Peyer's patch (tissue), 4 donors: ENCODE results near the gene PRR19.

ENCODE experiments used
- POLR2A ChIP-seq, 2 donors: fragments of 450-650 bp; IDR thresholded peaks; one replicate each; pipeline ENCODE4 v1.5.1; 2017; ENCODE audit warnings: antibody characterized with exemption in 2 of 2, mild to moderate bottlenecking in 2 of 2, moderate library complexity in 2 of 2
- TF ChIP-seq, protein P1 (sequence below), 6 experiments: fragments of 450-650 bp in 4 of 6; fragments of 200-600 bp in 2 of 6; sonication (generic) in 1 of 6; IDR thresholded peaks; one replicate each; pipeline ENCODE4 v1.5.1; 2017 to 2019; ENCODE audit warnings: antibody characterized with exemption in 6 of 6, mild to moderate bottlenecking in 3 of 6, moderate library complexity in 1 of 6

GRCh38 chr19:42357290-42357689 is 55.4 kb downstream of the PRR19 start:
- TF ChIP-seq, protein P1, sequence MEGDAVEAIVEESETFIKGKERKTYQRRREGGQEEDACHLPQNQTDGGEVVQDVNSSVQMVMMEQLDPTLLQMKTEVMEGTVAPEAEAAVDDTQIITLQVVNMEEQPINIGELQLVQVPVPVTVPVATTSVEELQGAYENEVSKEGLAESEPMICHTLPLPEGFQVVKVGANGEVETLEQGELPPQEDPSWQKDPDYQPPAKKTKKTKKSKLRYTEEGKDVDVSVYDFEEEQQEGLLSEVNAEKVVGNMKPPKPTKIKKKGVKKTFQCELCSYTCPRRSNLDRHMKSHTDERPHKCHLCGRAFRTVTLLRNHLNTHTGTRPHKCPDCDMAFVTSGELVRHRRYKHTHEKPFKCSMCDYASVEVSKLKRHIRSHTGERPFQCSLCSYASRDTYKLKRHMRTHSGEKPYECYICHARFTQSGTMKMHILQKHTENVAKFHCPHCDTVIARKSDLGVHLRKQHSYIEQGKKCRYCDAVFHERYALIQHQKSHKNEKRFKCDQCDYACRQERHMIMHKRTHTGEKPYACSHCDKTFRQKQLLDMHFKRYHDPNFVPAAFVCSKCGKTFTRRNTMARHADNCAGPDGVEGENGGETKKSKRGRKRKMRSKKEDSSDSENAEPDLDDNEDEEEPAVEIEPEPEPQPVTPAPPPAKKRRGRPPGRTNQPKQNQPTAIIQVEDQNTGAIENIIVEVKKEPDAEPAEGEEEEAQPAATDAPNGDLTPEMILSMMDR (IDR thresholded peaks at IDR 0.05), result no peak
- TF ChIP-seq POLR2A (IDR thresholded peaks at IDR 0.05), result no peak
